GM10266 (cell line): Measurements from ENCODE around the gene DCTN3.

Source experiments
- DNase-seq: peaks from one replicate; pipeline ENCODE4 v3.0.0; 2012; ENCODE audit errors: extremely low spot score
- TF ChIP-seq, protein P1 (sequence below): IDR thresholded peaks from 2 replicates; pipeline ENCODE4 v1.5.1; 2012; ENCODE audit warnings: mild to moderate bottlenecking, low read depth; ENCODE audit not compliant: control insufficient read depth, insufficient read depth; ENCODE audit errors: missing control alignments

The DCTN3 gene

DNA sequence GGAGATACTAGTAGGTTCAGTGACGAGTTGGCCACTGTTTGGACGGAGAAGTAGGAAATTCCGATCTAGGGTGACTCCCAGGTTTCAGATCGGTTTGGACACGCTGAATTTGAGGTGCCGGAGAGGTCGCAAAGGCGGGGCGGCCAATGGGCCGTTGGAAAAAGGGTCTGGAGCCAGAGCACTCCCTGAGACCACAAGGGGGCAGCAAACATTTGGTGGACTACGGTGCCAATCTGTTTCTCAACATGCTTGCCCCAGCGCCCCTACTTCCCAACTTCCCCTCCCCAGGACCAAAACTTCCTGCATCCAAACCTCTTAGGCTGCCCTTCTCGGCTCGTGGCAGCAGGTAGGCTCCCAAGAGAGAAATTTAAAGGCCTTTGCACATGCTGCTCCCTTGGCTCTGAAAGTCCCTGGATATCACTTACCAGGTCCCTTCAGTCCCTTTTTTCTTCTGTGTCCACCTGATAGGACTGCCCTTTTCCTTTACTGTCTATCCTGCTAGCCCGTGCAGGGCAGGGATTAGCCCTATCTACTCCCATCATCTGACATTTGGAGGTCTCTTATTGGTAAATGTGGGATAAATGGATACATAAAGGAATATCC lies 7.4 kb downstream of the DCTN3 start:
- peak; percentile 82 for DNase-seq
- TF ChIP-seq, protein P1, sequence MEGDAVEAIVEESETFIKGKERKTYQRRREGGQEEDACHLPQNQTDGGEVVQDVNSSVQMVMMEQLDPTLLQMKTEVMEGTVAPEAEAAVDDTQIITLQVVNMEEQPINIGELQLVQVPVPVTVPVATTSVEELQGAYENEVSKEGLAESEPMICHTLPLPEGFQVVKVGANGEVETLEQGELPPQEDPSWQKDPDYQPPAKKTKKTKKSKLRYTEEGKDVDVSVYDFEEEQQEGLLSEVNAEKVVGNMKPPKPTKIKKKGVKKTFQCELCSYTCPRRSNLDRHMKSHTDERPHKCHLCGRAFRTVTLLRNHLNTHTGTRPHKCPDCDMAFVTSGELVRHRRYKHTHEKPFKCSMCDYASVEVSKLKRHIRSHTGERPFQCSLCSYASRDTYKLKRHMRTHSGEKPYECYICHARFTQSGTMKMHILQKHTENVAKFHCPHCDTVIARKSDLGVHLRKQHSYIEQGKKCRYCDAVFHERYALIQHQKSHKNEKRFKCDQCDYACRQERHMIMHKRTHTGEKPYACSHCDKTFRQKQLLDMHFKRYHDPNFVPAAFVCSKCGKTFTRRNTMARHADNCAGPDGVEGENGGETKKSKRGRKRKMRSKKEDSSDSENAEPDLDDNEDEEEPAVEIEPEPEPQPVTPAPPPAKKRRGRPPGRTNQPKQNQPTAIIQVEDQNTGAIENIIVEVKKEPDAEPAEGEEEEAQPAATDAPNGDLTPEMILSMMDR, result peak; percentile 85

DNA sequence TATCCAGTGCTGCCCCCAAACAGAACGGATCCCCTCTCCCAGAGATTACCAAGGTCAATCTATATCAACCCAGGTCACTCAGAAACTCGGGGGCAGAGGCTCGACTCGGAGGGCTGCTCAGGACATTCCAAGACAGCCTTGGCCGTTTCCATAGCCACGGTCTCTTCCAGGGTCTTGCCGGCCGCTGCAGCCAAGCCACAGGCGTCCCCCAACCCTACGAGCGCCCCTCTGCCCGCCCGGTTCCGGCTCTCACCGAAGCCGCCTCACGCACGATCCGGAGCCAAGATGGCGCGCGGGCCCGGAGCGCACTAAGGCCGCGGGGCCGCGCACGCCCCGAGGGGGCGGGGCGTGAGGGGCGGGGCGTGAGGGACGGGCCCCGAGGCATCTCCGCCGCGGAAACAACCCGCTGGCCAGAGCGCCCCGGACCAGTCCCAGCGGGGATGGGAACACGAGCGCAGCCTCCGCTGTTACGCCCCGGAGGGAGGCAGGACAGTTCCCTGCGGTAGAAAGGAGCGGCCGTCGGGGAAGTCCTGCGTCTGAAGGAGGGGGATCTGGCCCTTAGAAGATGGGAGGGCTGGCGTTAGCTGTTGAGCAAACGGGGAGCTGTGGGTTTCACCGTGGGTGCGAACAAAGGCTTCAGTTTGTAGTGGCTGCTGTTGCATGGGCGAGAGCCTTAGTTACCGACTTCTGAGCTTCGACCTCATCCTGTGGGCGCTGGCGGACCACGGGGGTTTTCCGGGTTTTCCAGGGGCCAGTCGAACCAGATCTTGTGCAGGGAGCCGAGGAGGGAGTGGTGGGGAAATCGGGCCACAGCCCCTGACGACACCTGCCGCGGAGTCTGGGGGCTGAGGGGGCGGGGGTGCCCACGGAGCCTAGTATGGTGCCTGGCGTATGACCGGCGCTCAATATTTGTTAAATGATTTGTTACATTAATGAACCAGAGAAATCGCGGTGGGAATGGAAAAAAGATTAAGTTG lies 8.2 kb downstream of the DCTN3 start, which contains the start of gene RPP25L:
Gene RPP25L, minus strand, starts transcription at position 287 of the 977 bp plus-strand sequence. CDS start 801 bp downstream, outside the sequence.
- peak; percentile 95 for DNase-seq
- TF ChIP-seq, protein P1, result no peak

DNA sequence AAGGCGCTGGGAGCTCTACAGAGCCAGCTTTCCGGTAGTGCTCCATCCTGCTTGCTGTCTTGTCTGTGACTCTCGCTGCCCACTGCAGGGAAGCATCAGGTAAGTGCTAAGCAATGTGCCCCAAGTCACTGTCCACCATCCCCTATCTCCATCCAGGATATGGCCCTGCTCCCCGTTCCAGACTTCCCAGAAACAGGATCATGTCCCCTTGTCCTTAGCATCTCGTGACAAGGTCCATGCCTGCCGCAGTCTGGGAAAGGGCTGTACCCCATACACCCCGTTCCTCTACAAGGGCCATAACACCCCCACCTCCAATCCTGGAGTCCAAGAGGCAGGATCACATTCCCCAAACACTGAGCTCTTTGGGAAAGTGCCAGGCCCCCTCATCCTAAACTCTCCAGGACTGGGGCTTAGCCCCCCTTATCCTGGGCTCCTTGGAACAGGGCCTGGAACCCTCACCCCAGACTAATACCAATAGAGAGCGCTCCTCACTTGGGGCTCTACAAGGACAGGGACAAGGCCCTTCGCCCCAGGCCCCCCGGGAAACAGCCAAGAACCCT lies 9.0 kb downstream of the DCTN3 start:
- TF ChIP-seq, protein P1, result no peak
- no peak for DNase-seq

DNA sequence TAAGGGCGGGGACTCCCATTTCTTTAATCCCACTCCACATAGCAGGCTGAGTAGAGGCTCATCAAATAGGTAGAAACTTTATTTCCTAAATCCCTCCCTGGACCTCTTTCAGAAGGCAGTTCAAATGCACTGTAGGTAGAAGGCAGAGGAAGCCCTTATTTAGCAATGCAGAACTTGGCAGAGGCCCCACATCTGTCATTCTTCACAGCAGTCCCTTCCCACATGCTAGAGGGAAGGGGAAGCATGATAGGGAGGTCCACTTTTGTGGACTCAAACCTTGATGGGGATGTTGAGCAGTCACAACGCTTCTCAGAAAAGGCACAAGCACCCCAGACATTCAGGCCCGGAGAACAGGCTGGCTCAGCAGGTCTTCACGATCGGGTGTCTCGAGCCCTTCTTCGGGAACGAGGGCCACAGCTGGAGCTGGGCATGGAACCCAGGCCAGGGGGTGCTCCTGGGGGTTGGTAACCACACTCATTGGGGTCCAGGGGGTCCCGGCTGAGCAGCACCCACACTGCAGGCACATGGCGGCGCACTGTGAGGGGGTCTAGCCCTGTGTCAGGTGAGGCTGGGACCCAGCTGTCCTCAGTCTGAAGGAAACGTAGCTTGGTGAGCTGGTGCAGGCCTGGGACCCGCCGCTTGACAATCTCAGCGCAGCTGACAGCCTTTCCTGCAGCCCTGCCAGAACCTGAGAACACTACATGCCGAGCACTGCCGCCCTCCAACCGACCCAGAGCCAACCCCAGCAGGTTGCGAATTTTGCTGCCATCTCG lies 9.7 kb downstream of the DCTN3 start:
- TF ChIP-seq, protein P1, result no peak
- no peak for DNase-seq

DNA sequence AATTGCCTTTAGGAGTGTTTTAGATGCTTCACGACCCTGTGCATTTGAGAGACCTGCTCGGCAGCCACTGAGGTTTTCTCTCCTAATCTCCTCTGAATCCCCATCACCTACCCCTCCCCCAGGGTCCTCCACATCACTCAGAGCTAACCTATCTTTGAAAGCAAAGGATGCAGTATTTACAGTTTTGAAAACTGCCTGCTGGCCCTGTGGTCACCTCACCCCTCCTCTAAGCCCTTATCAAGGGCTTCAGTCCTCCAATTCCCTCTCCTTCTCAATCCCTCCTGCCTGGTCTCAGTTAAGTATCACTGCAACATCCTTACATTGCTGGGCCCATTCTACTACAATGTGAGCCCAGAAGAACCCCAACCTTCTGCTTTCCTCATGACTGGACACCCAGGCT lies 13.0 kb downstream of the DCTN3 start:
- no peak for DNase-seq
- TF ChIP-seq, protein P1, result no peak

DNA sequence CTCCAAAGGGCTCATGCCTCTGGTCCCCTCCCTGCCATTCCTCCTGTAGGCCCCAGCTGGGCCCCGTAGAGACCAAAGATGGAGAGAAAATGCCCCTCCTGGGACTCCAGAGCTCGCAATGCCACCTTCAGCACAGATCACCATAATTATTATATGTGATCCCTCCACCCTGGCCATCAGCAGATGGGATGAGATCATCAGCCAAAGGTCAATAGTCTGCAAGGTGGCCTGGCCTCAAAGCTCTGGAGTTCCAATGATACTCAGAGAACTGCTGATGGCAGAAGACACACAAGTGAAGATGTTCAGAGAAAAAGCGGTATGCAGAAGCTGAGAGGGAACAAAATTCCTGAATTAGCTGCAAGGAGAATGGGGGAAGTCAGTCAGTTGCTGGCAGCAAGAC lies 13.4 kb downstream of the DCTN3 start:
- TF ChIP-seq, protein P1, result no peak
- no peak for DNase-seq
